GM21515 (cell line): ENCODE data around the gene C11orf21.

ENCODE experiments used
- ATAC-seq: cut with Tn5 transposase; IDR thresholded peaks from one replicate; pipeline ENCODE4 v1.9.1; 2021; ENCODE audit not compliant: unreplicated experiment

The C11orf21 gene

GRCh38 chr11:2273311-2273710 lies 28.4 kb downstream of the C11orf21 start:
- no peak for ATAC-seq

GRCh38 chr11:2272946-2273280 lies 28.8 kb downstream of the C11orf21 start:
- no peak for ATAC-seq

GRCh38 chr11:2272228-2272945 lies 29.3 kb downstream of the C11orf21 start:
- no peak for ATAC-seq

GRCh38 chr11:2271327-2272227 lies 30.1 kb downstream of the C11orf21 start:
- no peak for ATAC-seq

GRCh38 chr11:2271077-2271326 lies 30.7 kb downstream of the C11orf21 start:
- ATAC-seq, result no peak

- ATAC-seq, result no peak
Measured at GRCh38 chr11:2270322-2271076, 31.2 kb downstream of the C11orf21 start, which contains the start of gene ASCL2. Gene ASCL2, minus strand, starts transcription at chr11:2270588. Its CDS starts 256 bp downstream, at chr11:2270332.

- no peak for ATAC-seq
Measured at GRCh38 chr11:2269601-2270321, 32.0 kb downstream of the C11orf21 start.

- ATAC-seq, result no peak
Measured at GRCh38 chr11:2268729-2269600, 32.8 kb downstream of the C11orf21 start.

GRCh38 chr11:2267851-2268728 lies 33.6 kb downstream of the C11orf21 start:
- no peak for ATAC-seq

GRCh38 chr11:2267306-2267850 lies 34.3 kb downstream of the C11orf21 start:
- ATAC-seq, result no peak

GRCh38 chr11:2266586-2267305 lies 35.0 kb downstream of the C11orf21 start:
- no peak for ATAC-seq

GRCh38 chr11:2265854-2266585 lies 35.7 kb downstream of the C11orf21 start:
- no peak for ATAC-seq

GRCh38 chr11:2265396-2265795 lies 36.3 kb downstream of the C11orf21 start:
- ATAC-seq, result peak; percentile 66

GRCh38 chr11:2264366-2265053 lies 37.2 kb downstream of the C11orf21 start:
- no peak for ATAC-seq

GRCh38 chr11:2263724-2264360 lies 37.9 kb downstream of the C11orf21 start:
- no peak for ATAC-seq

- ATAC-seq, result no peak
Measured at GRCh38 chr11:2263071-2263565, 38.6 kb downstream of the C11orf21 start.
